AG08395 (cell line): Measurements from ENCODE around the gene DLG2.
"Not testable (repeated sequence)": the region's sequence is repeated elsewhere in the genome, so short reads cannot be mapped to it uniquely, and the experiment has no call there.

Experiments
- DNase-seq: peaks from one replicate; pipeline ENCODE4 v3.0.0; 2012; ENCODE audit warnings: mixed read lengths, low spot score

Gene DLG2

DNA sequence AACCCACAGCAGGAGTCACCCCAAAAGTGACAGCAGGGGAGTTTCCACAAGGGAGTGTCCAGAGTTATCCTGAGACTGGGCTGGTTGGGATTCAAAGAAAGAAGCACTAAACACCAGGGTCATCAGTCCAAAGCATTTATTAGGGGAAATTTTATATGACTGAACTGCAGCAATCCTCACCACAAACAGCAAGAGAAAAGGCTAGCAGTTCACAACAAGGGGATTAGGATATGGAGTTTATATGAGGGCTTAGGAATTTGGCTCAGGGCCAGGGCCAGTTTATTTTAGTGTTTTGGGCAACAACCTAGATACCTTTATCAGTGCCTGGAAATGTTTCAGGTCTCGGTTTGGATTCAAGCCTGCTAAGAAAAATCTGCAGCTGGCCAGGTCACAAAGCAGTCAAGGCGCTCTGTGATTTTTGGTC lies 16.1 kb upstream of the DLG2 start:
- no peak for DNase-seq

GRCh38 chr11:85634747-85635146 lies 7.6 kb upstream of the DLG2 start:
- DNase-seq: no peak

DNA sequence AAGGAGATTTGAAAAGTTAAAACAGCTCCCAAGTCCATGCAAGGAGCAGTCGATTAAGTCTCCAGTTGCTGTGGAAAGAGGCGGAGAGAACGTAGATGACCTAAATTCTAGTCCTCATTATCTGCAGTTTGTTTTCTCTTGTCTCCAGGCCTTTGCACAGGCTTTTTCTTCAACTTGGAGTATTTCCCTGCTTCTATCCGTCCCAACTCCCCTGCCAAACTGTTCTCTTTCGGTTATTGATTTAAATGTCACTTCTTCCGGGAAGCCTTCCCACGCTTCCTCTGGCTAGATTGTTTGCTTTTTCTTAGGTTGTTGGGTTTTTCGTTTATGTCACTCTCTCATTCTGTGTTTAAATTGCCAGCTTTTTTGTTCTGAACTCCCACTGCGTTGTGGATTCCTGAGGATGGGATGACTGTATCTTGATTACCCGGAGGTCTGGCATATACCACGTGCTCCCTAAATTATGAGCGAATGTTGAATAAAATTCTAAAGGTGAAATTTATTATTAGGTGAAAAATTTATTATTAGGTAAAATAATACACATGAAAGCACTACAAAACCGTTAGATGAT lies 1.7 kb upstream of the DLG2 start:
- peak; percentile 13 for DNase-seq

DNA sequence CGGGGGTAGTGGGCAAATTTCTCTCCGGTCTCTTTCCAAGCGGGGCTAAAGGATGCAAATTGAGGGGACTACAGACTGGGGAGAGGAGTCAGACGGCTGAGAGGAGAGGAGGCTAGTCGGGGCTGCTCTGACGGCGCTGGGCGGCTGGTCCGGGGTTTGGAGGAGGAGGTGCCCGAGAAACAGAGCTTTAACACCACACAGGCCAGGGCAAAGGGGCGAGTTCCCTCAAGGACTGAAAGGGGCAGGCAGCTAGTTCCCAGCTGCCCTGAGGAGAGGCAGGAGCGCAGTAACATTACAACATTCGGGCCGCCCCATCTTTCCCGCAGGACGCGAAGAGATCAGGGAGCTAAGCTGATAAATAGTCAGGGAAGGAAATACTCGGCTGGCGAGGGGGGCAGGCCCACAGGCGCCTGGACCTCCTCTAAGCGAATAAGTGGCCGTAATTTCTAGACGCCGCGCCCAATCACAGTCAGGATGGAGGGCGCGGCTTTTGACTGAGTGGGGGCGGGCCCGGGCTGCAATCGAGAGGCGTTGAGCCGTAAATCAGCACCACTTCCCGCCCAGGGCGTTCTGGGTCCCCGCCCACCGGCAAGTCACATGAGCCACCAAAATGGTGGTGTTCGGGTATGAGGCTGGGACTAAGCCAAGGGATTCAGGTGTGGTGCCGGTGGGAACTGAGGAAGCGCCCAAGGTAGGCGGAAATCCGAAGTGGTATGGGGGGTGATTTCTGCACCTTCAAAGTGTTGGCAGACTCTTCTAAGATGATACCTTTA lies 1.0 kb upstream of the DLG2 start, which contains the start of gene TMEM126B:
Gene TMEM126B (plus strand): TSS at position 596 of the 773 bp plus-strand sequence. CDS start 15 bp downstream, at position 611.
- DNase-seq: peak; percentile 95

GRCh38 chr11:85626496-85626895 lies 648 bp downstream of the DLG2 start:
- DNase-seq: no peak

DNA sequence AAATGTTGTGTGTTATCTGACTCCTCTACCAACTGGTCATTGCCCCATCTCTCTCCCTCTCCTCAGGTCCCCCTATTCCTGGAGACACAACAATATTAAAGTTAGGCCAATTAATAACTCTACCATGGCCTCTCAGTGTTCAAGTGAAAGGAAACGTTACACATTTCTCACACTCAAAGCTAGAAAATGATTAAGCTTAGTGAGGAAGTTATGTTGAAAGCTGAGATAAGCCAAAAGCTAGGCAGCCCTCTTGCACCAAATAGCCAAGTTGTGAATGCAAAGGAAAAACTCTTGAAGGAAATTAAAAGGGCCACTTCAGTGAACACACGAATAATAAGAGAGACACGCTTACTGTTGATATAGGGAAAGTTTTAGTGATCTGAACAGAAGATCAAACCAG lies 6.9 kb downstream of the DLG2 start:
- DNase-seq: no peak

GRCh38 chr11:85619499-85619898 lies 7.6 kb downstream of the DLG2 start:
- no peak for DNase-seq

- not testable (repeated sequence) for DNase-seq
These were observed 15.5 kb downstream of the DLG2 start for GRCh38 chr11:85611643-85612042.

DNA sequence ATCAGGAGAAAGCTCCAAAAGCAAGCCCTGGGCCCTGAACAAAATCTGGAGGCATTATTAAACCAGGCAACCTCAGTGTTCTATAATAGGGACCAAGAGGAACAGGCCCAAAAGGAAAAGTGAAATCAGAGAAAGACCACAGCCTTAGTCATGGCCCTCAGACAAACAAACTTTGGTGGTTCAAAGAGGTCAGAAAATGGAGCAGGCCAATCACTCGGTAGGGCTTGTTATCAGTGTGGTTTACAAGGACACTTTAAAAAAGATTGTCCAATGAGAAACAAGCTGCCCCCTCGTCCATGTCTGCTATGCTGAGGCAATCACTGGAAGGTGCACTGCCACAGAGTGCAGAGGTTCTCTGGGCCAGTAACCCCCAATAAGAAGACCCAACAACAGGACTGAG lies 17.9 kb downstream of the DLG2 start:
- not testable (repeated sequence) for DNase-seq

- not testable (repeated sequence) for DNase-seq
These were observed 18.5 kb downstream of the DLG2 start for GRCh38 chr11:85608621-85609020.

GRCh38 chr11:85606237-85606636 lies 20.9 kb downstream of the DLG2 start:
- not testable (repeated sequence) for DNase-seq

DNA sequence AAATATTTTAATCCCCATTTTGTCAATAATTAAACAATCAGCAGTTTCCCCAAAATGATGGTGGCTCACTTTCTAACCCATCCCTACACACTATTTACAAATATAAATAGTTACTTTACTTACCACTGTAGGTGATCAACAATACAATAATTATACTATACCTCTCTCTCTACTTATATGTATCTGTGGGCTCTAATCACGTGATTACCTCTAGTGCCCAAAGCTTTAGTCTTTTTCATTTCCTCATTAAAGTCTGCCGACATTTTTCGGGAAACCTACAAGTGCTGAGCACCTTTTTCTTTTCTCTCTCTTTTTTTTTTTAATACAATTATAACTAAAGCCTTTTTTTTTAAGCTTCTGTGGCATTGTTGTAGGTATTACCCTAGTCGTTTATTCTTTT lies 23.9 kb downstream of the DLG2 start:
- DNase-seq: no peak

- DNase-seq: no peak
These were observed 24.5 kb downstream of the DLG2 start for GRCh38 chr11:85602526-85603213.

DNA sequence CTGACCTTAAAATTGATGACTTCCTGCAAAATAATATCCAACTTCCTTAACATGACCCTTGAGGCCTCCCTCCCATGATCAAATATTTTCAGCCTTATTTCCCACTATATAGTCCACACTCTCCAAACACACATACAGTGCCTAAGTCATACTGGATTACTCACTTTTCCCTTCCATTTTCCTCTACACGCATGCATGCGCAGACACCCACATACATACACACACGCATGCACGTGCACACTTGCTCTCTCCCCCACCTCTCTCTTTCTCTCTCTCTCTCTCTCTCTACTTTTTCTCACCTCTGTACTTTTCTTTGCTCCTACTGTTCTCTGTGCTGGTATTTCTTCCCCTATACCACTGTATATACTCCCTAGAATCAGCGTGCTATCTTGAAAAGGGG lies 28.1 kb downstream of the DLG2 start:
- DNase-seq: no peak

DNA sequence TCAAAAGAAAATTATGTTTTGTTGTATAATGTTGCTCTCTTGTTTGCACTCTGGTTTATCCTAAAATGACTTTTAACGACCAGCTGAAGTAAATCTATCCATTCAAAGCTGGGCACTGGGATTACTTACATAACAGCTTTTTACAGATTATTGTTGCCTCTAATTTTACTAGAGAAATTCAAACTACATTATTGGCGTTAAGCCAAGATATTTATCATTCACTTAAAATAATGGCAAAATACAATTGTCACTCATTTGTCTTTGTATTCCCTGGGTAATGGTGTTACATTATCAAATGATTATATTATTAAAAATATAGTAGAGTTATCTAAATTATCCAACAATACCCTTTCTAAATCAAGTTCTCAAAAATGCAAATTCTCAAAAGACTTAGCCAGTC lies 30.3 kb downstream of the DLG2 start:
- no peak for DNase-seq

GRCh38 chr11:85595285-85595884 lies 31.8 kb downstream of the DLG2 start:
- DNase-seq: peak; percentile 59

DNA sequence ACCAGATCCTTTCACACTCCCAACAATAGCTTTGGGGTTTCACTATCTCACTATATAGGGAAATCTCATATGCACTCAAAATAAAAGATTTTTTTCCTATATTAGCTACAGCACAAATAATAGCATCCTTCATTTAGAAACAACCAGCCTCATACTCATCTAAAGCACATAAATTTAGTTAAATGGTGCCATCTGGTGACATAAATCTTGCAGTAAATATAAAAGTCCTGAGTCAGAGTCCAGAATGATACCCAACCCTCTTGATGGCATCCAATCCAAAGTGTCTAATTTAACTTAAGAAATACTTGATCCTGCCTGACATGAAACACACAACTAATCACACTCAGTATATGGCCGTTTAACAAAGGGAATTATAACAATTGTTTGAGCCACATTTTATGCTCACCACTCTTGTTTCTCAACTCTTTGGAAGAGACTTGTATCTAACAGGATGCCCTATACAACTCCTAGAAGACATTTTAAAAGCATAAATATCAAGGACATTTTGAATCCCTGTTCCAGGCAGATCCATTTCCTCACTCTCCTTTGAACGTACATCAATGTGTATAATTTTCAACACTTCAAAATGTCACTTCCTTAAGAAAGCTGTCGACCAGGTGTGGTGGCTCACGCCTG lies 36.2 kb downstream of the DLG2 start:
- peak; percentile 52 for DNase-seq

- DNase-seq: no peak
These were observed 37.8 kb downstream of the DLG2 start for GRCh38 chr11:85589373-85589772.

GRCh38 chr11:85582111-85582510 lies 45.0 kb downstream of the DLG2 start:
- no peak for DNase-seq

DNA sequence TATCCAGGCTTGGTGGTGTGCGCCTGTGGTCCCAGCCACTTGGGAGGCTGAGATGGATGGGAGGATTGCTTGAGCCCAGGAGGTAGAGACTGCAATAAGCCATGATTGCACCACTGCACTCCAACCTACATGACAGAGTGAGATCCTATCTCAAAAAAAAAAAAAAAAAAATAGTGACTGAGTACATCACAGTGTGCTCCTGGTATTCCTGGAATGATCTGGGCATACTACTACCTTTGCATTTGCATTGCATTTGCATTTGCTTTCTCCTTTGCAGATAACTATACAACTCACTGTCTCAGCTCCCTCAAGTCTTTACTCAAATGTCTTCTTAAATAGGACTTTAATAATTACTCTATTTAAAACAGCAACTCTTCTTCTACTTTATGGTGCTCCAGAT lies 51.8 kb downstream of the DLG2 start:
- DNase-seq: no peak

- no peak for DNase-seq
These were observed 55.1 kb downstream of the DLG2 start for GRCh38 chr11:85572056-85572455.

DNA sequence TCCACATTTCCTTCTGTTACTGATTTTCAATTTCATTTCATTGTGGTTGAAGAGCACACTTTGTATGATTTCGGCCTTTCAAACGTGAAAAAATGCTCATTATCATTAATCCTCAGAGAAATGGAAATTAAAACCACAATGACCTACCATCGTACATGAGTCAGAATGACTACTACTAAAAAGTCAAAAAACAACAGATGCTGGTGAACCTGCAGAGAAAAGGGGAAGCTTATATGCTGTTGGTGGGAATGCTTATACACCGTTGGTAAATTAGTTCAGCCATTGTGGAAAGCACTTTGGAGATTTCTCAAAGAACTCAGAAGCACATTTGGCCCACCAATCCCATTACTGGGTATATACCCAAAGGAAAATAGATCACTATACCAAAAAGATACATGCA lies 57.6 kb downstream of the DLG2 start:
- no peak for DNase-seq
